BE2C (cell line): ENCODE data around the gene MINPP1.

ENCODE experiments used
- DNase-seq: peaks from one replicate; pipeline ENCODE4 v3.0.0-alpha.2; 2020
- H3K27me3 ChIP-seq: fragments of 250-450 bp; sonication (Bioruptor Pico); 2 replicates; pipeline ENCODE4 v1.5.1; 2020; ENCODE audit warnings: mild to moderate bottlenecking
- H3K36me3 ChIP-seq: fragments of 250-450 bp; sonication (Bioruptor Pico); 2 replicates; pipeline ENCODE4 v1.5.1; 2020; ENCODE audit warnings: mild to moderate bottlenecking
- H3K4me1 ChIP-seq: fragments of 250-450 bp; sonication (Bioruptor Pico); 2 replicates; pipeline ENCODE4 v1.5.1; 2020
- H3K4me3 ChIP-seq: 2 replicates; pipeline ENCODE4 v1.5.1; 2011; ENCODE audit warnings: low read depth, low read length
- H3K9me3 ChIP-seq: fragments of 250-450 bp; sonication (Bioruptor Pico); 2 replicates; pipeline ENCODE4 v1.5.1; 2020
- TF ChIP-seq, protein P1 (sequence below): IDR thresholded peaks from 2 replicates; pipeline ENCODE4 v1.5.1; 2012; ENCODE audit warnings: mild to moderate bottlenecking, low read depth, low read length

MINPP1 gene

DNA sequence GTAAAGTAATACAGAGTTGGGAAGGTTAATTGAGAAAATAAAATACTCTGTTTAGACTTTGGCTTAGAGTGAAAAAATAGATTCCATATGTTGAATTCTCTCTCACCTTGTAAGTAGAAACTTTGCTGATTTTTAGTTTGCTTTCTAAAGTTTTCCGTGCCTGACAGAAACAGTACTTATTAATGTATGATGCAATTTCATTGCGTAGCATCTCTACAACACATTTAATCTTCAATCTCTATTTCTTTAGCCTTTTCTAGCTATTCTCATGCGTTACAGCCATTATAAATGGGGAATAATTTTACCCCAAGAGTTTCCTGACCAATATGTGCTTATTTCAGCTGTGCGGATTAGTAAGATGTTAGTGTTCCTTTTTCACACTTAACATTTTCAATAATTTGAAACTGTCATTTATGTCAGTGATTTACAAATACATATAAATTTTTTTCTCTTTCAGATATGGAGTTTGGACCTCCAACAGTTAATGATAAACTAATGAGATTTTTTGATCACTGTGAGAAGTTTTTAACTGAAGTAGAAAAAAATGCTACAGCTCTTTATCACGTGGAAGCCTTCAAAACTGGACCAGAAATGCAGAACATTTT lies 3.3 kb downstream of the MINPP1 start:
- Histone ChIP-seq H3K4me1 (no peaks in the 10 kb centered on the region; the same call in 1 of the 2 replicates), H3K27me3 (no peaks in the 10 kb centered on the region), H3K36me3 (peaks cover 14% of the 10 kb centered on the region), H3K4me3 (peak overlapping the region; percentile 90), H3K9me3 (no peaks in the 10 kb centered on the region)
- TF ChIP-seq, protein P1, sequence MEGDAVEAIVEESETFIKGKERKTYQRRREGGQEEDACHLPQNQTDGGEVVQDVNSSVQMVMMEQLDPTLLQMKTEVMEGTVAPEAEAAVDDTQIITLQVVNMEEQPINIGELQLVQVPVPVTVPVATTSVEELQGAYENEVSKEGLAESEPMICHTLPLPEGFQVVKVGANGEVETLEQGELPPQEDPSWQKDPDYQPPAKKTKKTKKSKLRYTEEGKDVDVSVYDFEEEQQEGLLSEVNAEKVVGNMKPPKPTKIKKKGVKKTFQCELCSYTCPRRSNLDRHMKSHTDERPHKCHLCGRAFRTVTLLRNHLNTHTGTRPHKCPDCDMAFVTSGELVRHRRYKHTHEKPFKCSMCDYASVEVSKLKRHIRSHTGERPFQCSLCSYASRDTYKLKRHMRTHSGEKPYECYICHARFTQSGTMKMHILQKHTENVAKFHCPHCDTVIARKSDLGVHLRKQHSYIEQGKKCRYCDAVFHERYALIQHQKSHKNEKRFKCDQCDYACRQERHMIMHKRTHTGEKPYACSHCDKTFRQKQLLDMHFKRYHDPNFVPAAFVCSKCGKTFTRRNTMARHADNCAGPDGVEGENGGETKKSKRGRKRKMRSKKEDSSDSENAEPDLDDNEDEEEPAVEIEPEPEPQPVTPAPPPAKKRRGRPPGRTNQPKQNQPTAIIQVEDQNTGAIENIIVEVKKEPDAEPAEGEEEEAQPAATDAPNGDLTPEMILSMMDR, result no peak
- no peak for DNase-seq

DNA sequence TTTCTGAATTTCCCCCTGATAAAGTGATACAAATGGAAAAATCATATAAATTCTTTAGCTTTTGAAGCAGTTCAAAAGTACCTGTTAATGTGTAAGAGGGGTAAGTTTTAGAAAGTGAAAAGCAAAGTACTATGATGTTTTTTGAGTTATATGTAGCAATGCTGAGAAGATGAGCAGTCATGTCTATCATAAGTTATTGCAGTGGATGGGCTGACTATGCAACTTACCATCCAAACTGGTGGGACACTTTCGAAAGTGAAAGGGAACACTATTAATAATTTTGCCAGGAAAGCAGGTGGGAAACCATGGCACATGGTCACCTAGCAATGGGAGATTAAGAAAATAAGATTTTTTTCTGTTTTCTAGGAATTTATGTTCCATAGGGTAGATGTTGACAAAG lies 4.1 kb downstream of the MINPP1 start:
- no peaks in the 10 kb centered on the region for H3K9me3 ChIP-seq
- peaks cover 23% of the 10 kb centered on the region for H3K36me3 ChIP-seq
- TF ChIP-seq, protein P1, result no peak
- H3K4me1 ChIP-seq, result no peaks in the 10 kb centered on the region; the same call in 1 of the 2 replicates
- H3K27me3 ChIP-seq, result no peaks in the 10 kb centered on the region
- no peak overlapping the region for H3K4me3 ChIP-seq
- DNase-seq, result no peak

DNA sequence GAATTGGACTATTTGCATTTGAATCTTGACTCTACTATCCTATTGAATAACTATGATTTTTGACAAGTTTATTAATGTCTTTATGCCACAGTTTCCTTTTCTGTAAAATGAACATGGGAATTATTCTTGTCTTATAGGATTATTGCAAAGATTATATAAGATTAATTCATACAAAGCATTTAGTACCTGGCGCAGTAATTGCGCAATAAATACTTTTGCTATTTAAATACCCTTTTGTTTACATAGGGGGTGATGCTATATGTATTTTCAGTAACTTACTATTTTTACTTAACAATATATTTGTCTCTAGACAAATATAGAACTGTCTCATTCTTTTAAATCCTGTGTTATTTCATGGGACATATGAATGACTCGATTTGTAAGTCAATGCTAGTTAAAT lies 5.3 kb downstream of the MINPP1 start:
- Histone ChIP-seq H3K27me3 (no peaks in the 10 kb centered on the region), H3K36me3 (peaks cover 35% of the 10 kb centered on the region), H3K4me1 (no peaks in the 10 kb centered on the region; the same call in 1 of the 2 replicates), H3K4me3 (no peak overlapping the region), H3K9me3 (no peaks in the 10 kb centered on the region)
- no peak for DNase-seq
- TF ChIP-seq, protein P1, result no peak

DNA sequence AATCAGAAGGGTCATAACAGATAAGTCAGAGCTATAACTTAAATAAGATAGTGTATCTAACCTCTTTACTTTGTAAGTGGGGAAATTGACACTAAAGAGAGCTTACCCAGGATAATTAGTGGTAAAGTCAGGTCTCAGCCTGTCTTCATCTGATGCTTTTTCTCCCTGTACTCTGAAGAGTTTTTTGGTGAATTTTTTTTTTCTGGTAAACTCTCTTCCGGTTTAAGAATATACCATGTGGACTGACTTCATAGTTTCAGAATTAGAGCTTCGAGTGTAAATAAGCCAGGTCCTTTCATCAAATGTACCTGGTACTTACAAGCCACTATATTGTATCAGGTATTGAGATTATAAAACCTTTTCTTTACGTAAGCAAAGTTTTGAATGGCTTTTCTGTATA lies 6.8 kb downstream of the MINPP1 start:
- Histone ChIP-seq H3K9me3 (no peaks in the 10 kb centered on the region), H3K4me3 (no peak overlapping the region), H3K27me3 (no peaks in the 10 kb centered on the region), H3K4me1 (no peaks in the 10 kb centered on the region; the same call in 1 of the 2 replicates), H3K36me3 (peaks cover 37% of the 10 kb centered on the region)
- TF ChIP-seq, protein P1, result no peak
- no peak for DNase-seq

DNA sequence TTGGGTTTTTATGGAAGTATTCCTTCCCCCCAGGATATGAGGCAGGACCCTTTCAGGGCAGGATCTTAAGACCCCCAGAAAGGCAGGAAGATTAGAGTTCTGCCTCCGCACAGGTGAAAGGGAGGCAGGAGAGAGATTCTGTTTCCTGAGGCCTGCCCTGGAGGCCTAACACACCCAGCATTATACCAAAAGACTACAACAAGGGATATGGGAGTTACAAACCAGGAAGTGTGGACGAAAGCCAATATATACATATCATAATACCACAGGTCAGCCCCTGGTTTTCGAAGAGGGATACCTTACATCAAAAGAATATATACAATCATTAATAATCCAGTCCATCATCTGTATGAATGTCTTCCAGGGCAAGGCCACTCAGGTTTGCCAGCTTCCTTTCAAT lies 14.2 kb downstream of the MINPP1 start:
- Histone ChIP-seq H3K9me3 (no peaks in the 10 kb centered on the region), H3K27me3 (no peaks in the 10 kb centered on the region), H3K4me1 (no peaks in the 10 kb centered on the region), H3K4me3 (no peak overlapping the region), H3K36me3 (peaks cover 22% of the 10 kb centered on the region)
- no peak for DNase-seq
- TF ChIP-seq, protein P1, result no peak

DNA sequence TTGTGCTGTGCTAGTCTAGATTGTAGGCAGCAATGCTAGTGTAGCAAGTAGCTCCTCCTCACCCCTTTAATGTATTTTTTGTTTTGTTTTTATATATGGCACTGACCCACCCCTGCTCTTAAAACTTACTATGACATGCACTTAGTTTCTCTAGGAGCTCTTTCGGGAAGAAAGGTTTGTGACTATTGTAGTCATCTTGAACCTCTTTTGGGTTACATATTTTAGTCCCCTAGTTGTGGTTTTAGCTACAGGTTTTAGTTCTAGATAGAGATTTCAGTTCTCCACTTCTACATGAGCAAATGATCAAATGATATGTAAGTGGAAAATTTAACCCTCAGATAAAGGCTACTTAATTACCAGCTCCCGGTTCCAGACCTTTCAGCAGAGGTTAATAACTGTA lies 14.9 kb downstream of the MINPP1 start:
- TF ChIP-seq, protein P1, result no peak
- no peak for DNase-seq
- Histone ChIP-seq H3K4me1 (no peaks in the 10 kb centered on the region), H3K27me3 (no peaks in the 10 kb centered on the region), H3K9me3 (no peaks in the 10 kb centered on the region), H3K36me3 (peaks cover 18% of the 10 kb centered on the region), H3K4me3 (no peak overlapping the region)
